GM21576 (cell line): ENCODE measurements around the gene FFAR2.
"Not testable (repeated sequence)": the region's sequence is repeated elsewhere in the genome, so short reads cannot be mapped to it uniquely, and the experiment has no call there.

Experiments
- ATAC-seq: cut with Tn5 transposase; IDR thresholded peaks from one replicate; pipeline ENCODE4 v1.9.1; 2021; ENCODE audit warnings: mild to moderate bottlenecking, moderate library complexity; ENCODE audit not compliant: unreplicated experiment

The FFAR2 gene

GRCh38 chr19:35423406-35423805 lies 24.7 kb upstream of the FFAR2 start:
- not testable (repeated sequence) for ATAC-seq

GRCh38 chr19:35425682-35426081 lies 22.4 kb upstream of the FFAR2 start:
- ATAC-seq: no peak

- ATAC-seq: no peak
These were observed 20.9 kb upstream of the FFAR2 start for GRCh38 chr19:35427187-35427586.

- no peak for ATAC-seq
These were observed 18.2 kb upstream of the FFAR2 start for GRCh38 chr19:35429698-35430408.

- ATAC-seq: no peak
These were observed 17.5 kb upstream of the FFAR2 start for GRCh38 chr19:35430409-35431144.

- ATAC-seq: no peak
These were observed 16.8 kb upstream of the FFAR2 start for GRCh38 chr19:35431145-35431807.

- ATAC-seq: no peak
These were observed 15.1 kb upstream of the FFAR2 start for GRCh38 chr19:35432911-35433310.

- no peak for ATAC-seq
These were observed 14.6 kb upstream of the FFAR2 start for GRCh38 chr19:35433448-35433847.

GRCh38 chr19:35435896-35436295 lies 12.2 kb upstream of the FFAR2 start:
- ATAC-seq: no peak

- ATAC-seq: no peak
These were observed 11.3 kb upstream of the FFAR2 start for GRCh38 chr19:35436477-35437405.

GRCh38 chr19:35437406-35437951 lies 10.6 kb upstream of the FFAR2 start:
- ATAC-seq: no peak

- ATAC-seq: no peak
These were observed 10.0 kb upstream of the FFAR2 start for GRCh38 chr19:35438096-35438495.

GRCh38 chr19:35438527-35438926 lies 9.5 kb upstream of the FFAR2 start:
- no peak for ATAC-seq

- ATAC-seq: no peak
These were observed 8.1 kb upstream of the FFAR2 start for GRCh38 chr19:35439921-35440320.

GRCh38 chr19:35442091-35442490 lies 6.0 kb upstream of the FFAR2 start:
- no peak for ATAC-seq

GRCh38 chr19:35444735-35445134 lies 3.3 kb upstream of the FFAR2 start:
- no peak for ATAC-seq

GRCh38 chr19:35445826-35446593 lies 2.0 kb upstream of the FFAR2 start:
- ATAC-seq: no peak

GRCh38 chr19:35449359-35450043 lies 1.4 kb downstream of the FFAR2 start:
- no peak for ATAC-seq
